SK-N-SH (cell line): ENCODE data around the gene MANF.

Source experiments
- FOXM1 ChIP-seq: IDR thresholded peaks from 2 replicates; pipeline ENCODE4 v1.4.0; 2012; ENCODE audit warnings: low read depth, mild to moderate bottlenecking
- GATA2 ChIP-seq: sonication (generic); formaldehyde crosslinking; IDR thresholded peaks from 2 replicates; pipeline ENCODE4 v1.5.0; 2020; ENCODE audit warnings: mild to moderate bottlenecking, missing genetic modification reagents
- MXI1 ChIP-seq: IDR thresholded peaks from 2 replicates; pipeline ENCODE4 v1.6.1; 2012; ENCODE audit warnings: mild to moderate bottlenecking, low read depth, low read length, improper control_type of control experiment
- POLR2AphosphoS5 ChIP-seq: IDR thresholded peaks from 2 replicates; pipeline ENCODE4 v1.6.1; 2012; ENCODE audit warnings: low read depth, low read length
- RAD21 ChIP-seq: IDR thresholded peaks from 2 replicates; pipeline ENCODE4 v1.6.1; 2012; ENCODE audit warnings: mild to moderate bottlenecking, low read length
- SIN3A ChIP-seq: IDR thresholded peaks from 2 replicates; pipeline ENCODE4 v1.6.1; 2012; ENCODE audit warnings: low read depth, mild to moderate bottlenecking, low read length, moderate library complexity, borderline replicate concordance
- TAF1 ChIP-seq: IDR thresholded peaks from 2 replicates; pipeline ENCODE4 v1.6.1; 2012; ENCODE audit warnings: low read depth, mild to moderate bottlenecking, low read length, moderate library complexity, borderline replicate concordance
- TCF12 ChIP-seq: IDR thresholded peaks from 2 replicates; pipeline ENCODE4 v1.4.0; 2012
- TEAD4 ChIP-seq: IDR thresholded peaks from 2 replicates; pipeline ENCODE4 v1.4.0; 2012; ENCODE audit warnings: mild to moderate bottlenecking, borderline replicate concordance; ENCODE audit not compliant: insufficient read depth
- TF ChIP-seq, protein P1 (sequence below): fragments of 200-600 bp; sonication (generic); IDR thresholded peaks from 2 replicates; pipeline ENCODE4 v1.6.1; 2017; ENCODE audit warnings: antibody characterized with exemption, mild to moderate bottlenecking, moderate library complexity
- TF ChIP-seq, protein P2 (sequence below): IDR thresholded peaks from 2 replicates; pipeline ENCODE4 v1.6.1; 2012; ENCODE audit warnings: mild to moderate bottlenecking, low read depth, low read length, moderate library complexity

DNA sequence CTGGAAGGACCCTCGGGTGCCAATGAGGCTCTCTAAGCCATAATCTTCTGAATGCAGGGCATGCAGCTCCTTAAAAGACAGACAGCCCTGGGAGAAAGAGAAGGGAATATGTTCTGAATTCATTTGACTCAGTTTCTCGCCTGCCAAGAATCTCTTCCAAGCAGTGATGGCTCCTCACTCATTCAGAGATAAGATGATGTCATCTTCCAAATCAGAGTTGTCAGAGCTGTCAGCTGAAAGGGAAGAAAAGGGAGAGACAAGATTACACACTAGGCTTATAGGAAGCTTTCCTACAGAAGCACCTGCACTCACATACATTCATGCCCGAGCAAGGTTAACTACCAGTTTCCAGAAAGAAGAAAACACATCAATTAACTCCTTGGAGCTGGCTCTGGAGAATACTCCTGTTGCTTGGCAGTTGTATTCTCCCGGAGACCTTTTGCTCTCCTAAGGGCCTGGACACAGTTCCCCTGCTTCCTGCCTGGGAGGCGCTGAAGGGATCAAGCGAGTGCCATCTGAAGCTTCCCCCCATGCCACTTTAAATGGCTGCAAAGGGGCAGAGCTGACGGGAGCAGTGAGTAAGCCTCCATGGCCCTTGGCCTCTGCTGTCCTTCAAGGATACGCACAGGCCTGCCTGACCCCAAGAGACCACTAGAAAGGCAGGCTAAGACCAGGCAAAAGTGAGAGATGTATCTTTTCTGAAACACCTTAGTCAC, 13.7 kb downstream of the MANF start:
- TF ChIP-seq POLR2AphosphoS5 (no peak), GATA2 (CRISPR knock-in tag) (no peak), RAD21 (no peak), FOXM1 (no peak), TAF1 (no peak), MXI1 (no peak), TEAD4 (no peak), SIN3A (no peak), TCF12 (no peak)
- TF ChIP-seq, protein P1, sequence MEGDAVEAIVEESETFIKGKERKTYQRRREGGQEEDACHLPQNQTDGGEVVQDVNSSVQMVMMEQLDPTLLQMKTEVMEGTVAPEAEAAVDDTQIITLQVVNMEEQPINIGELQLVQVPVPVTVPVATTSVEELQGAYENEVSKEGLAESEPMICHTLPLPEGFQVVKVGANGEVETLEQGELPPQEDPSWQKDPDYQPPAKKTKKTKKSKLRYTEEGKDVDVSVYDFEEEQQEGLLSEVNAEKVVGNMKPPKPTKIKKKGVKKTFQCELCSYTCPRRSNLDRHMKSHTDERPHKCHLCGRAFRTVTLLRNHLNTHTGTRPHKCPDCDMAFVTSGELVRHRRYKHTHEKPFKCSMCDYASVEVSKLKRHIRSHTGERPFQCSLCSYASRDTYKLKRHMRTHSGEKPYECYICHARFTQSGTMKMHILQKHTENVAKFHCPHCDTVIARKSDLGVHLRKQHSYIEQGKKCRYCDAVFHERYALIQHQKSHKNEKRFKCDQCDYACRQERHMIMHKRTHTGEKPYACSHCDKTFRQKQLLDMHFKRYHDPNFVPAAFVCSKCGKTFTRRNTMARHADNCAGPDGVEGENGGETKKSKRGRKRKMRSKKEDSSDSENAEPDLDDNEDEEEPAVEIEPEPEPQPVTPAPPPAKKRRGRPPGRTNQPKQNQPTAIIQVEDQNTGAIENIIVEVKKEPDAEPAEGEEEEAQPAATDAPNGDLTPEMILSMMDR, result no peak
- TF ChIP-seq, protein P2, sequence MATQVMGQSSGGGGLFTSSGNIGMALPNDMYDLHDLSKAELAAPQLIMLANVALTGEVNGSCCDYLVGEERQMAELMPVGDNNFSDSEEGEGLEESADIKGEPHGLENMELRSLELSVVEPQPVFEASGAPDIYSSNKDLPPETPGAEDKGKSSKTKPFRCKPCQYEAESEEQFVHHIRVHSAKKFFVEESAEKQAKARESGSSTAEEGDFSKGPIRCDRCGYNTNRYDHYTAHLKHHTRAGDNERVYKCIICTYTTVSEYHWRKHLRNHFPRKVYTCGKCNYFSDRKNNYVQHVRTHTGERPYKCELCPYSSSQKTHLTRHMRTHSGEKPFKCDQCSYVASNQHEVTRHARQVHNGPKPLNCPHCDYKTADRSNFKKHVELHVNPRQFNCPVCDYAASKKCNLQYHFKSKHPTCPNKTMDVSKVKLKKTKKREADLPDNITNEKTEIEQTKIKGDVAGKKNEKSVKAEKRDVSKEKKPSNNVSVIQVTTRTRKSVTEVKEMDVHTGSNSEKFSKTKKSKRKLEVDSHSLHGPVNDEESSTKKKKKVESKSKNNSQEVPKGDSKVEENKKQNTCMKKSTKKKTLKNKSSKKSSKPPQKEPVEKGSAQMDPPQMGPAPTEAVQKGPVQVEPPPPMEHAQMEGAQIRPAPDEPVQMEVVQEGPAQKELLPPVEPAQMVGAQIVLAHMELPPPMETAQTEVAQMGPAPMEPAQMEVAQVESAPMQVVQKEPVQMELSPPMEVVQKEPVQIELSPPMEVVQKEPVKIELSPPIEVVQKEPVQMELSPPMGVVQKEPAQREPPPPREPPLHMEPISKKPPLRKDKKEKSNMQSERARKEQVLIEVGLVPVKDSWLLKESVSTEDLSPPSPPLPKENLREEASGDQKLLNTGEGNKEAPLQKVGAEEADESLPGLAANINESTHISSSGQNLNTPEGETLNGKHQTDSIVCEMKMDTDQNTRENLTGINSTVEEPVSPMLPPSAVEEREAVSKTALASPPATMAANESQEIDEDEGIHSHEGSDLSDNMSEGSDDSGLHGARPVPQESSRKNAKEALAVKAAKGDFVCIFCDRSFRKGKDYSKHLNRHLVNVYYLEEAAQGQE, result no peak
